NCI-H774 (cell line): ENCODE results near the gene PCMTD2.
"Not testable (repeated sequence)": the region's sequence is repeated elsewhere in the genome, so short reads cannot be mapped to it uniquely, and the experiment has no call there.

Experiments
- DNase-seq: peaks from one replicate; lab custom pipeline; 2025; lab: John Stamatoyannopoulos, UW

PCMTD2 gene

DNA sequence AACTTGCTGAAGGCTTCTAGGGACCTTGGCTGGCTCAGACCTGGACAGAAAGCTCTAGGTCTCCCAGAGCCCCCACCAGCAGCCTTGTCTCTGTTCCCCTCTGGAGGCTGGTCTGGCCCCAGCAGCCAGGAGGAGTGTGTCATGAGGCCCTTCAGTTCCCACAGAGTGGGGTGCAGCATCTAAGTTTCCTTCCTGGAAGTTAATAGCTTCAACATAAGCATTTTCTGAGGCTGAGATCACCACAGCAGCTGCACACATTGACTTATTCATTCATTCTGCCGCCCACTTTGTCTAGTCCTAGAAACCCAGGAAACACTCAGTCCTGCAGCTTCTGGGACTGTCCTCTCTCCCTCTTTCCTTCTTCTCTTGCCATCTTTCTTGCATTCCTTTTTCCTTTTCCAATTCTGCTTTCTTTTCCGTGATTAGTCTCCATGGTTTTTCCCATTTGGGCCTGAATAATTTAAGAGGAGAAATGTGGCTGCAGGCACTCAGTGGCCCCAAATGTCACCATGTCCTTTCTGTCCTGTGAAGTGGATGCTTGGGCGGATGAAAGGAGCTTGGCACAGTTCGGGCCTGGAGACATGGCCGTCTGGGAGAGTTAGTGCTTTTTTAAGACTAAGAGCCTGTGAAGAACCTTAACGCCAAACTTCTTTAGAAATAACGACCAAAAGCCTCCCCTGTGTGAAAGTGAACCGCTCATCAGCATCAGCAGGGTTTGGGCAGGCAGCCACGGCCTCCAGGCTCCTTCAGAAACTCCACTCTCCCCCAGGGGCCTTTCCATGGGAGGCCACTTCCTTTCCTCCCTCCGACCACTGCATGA is 31.0 kb upstream of the PCMTD2 start:
- DNase-seq, result no peak

DNA sequence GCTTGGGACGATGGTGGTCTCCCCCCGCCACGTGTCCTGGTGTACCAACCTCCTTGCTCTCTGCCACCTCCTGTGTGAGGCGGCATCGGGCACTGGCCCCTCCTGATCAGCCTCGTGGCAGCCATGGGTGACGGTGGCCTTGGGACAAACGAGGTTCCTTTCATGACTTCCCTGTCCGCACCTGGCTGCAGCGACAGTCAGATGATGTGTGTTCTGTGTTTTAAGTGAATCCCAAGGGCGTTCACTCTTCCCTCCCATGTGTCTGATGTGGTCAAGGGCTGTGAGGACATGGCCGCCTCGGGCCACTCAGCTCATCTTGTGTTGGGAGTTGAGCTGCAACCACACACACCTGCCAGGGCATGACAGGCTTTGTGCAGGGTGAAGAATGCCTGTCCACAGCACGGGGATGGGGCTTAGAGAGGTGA is 30.4 kb upstream of the PCMTD2 start:
- no peak for DNase-seq

DNA sequence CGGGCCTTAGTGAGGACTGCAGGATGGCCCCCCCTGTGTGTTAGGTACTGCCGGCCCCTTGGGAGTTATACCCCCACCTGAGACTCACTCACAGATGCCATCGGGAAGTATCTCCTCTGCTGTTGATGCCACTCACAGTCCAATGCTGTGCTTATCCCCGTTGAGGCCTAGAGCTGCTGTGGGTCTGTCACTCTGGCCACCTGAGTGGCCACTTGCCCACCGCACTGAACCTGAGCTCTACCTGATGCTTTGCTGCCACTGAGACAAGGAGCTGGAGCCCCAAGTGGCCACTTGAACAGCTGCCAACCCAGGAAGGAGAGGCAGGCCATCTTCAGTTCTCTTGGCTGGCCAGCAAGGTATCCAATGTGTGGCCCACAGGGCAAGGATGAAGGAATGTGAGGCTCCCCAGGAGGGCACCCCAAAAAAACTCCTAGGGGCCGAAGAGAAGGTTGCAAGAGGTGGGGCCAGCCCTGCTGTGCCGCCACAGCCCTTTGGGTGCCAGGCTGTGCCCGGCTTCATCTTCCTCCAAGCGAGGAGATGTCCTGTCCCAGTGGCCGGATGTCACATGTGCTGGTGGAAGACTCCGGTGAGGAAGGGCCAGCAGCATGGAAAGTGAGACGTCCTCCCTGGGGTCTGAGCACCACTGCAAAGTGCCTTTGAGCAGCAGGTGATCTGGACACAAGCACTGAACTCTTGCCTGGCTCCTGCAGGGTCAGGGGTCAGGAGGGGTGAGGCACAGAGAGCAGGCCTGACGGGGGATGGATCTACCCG is 29.5 kb upstream of the PCMTD2 start:
- DNase-seq, result no peak

GRCh38 chr20:64226686-64227580 is 28.6 kb upstream of the PCMTD2 start:
- no peak for DNase-seq

GRCh38 chr20:64228086-64228653 is 27.4 kb upstream of the PCMTD2 start:
- no peak for DNase-seq

DNA sequence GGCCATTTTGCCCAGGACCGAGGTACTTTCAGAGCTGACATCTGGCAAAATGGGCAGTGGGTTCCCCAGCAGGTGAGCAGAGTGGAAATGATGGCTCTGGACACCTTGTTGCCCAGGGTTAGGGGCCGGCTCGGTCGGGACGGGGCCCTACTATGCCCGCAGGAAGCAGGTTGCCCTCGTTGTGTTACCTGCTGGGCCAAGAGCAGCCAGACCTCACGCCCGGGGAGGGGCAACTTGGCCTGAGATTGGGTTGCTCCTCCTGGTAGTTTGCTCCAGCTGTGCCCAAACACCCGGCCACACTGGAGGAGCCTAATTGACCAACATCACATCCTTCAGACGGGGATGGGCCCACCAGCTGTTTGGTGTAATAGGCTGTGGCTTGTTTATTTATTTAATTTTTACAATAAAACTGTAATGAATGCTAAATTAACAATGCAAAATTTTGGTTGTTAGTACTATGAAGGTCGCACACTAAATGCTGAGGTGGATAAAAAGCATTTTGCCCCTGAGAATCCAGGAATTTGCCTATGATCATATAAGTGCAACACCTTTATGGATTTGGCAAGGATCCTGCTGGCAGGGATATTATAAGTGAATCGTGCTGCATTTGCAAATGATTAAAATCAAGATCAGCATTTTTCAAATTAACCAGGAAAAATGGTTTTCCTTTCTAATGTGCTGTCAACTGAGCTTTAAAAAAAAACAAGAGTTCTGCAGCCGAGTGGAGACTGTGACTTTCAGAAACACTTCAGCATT is 26.6 kb upstream of the PCMTD2 start:
- no peak for DNase-seq

DNA sequence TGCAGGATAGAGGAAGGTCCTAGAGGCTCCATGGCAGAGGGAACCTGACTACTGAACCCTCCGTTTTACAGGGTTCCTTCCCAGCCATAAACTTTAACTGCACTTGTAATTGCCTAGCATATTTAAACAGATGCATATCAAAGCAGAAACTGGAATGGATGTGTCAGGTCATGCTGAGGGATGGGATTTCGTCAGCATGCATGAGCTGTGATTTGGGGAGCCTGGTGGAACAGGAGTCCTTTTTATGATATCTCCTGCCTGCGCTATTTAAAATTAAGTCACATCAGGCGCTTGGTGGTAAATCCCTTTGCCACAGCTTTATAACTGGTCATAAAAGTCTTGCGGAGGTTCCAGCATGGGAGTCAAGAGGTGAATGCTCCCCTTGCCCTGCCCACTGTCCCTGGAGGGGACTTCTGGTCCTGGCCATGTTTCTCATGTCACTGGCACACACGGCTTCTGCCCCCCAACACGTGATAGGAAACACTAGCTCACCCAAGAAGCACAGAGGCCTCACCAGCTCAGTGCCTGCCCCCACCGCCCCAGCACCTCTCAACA is 26.0 kb upstream of the PCMTD2 start:
- no peak for DNase-seq

DNA sequence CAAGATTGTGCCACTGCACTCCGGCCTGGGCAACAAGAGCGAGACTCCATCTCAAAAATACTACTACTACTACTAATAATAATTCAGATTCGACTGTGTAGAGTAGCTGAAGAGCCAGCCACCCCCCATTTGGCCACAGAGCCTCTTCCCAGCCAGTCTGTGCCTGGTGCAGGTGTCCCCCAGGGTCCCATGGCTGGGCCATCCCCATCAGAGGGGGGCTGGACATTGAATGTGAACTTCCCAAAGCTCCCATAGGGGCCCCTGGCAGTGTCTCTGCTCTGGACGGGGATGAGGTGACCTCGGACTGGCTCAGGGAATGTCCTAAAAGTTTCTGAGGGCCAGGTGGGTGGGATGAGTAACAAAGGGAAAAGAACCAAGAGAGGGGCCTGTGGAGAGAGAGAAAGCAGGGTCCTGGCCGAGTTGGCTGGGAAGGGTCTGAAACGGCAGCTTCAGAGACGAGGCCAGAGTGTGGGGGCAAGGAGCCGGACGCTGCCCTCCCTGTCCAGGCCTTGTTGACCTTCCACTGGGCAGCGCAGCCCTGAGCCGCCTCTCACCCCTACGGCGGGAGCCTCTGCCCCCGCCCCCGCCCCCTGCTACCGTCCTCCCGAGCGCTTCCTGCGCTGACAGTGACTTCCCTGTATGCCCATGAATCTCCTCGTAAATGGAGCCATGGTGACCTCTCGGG is 24.9 kb upstream of the PCMTD2 start:
- no peak for DNase-seq

DNA sequence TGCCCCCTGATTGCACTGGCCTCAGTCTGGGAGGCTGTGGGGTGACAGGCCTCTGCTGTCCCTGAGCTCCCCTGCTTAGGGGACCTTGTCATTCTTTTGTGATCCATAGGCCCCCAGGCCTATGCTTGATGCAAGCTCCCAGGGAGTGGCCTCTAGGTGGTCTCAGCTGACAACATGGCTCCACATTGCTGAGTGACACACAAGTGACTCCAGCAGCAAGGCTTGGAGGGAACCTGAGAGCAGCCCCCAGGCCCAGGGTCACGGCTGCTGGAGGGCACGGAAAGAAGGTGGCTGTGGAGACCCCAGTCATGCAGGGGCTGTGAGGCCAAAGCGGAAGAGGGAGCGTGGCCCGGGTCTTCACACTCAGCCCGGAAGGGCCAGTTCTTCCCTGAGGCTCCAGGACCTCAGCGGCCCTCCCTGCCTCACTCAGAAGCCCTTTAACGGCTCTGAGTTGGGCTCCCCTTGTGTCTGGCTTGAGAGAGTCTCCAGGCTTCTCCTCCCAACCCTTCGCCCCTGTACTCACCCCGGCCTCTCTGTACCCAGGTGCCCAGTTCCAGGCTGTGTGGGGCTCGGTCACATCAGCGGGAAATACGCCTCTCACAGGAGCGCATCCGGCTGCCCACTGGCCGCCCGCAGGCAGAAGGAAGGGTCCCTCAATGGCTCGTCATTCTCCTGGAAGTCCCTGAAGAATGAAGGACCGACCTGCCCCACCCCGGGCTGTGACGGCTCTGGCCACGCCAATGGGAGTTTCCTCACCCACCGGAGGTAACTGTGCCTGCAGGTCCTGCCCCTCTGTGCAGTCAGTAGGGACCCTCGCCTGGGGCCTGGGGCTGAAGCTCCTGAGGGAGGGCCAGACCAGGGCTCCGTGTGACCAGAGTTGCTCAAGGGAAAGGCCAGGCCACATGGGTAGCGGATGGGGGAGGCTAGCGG is 23.7 kb upstream of the PCMTD2 start:
- no peak for DNase-seq

GRCh38 chr20:64232794-64233193 is 22.8 kb upstream of the PCMTD2 start:
- peak; percentile 62 for DNase-seq

GRCh38 chr20:64233725-64234124 is 21.8 kb upstream of the PCMTD2 start:
- DNase-seq, result no peak

DNA sequence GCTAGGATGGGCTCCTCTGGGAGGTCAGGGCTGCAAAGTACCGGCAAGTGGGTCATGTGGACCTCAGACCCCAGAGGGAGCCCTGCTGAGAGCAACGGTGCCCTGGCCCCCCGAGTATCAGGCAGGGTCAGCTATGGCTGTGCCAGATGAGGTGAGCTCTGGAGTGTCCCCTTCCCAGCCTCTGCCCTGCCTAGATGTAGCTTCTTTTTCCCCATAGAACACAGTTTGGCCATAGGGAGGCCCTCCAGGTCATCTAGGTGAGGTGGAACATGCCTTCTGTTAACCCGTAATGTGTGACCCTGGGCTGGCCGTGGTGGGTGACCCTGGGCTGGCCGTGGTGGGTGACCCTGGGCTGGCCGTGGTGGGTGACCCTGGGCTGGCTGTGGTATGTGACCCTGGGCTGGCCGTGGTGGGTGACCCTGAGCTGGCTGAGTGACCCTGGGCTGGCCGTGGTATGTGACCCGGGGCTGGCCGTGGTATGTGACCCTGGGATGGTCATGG is 21.2 kb upstream of the PCMTD2 start:
- DNase-seq, result no peak

GRCh38 chr20:64234921-64235565 is 20.5 kb upstream of the PCMTD2 start:
- DNase-seq, result not testable (repeated sequence)

- no peak for DNase-seq
Observed at GRCh38 chr20:64236137-64237088, 19.1 kb upstream of the PCMTD2 start.

DNA sequence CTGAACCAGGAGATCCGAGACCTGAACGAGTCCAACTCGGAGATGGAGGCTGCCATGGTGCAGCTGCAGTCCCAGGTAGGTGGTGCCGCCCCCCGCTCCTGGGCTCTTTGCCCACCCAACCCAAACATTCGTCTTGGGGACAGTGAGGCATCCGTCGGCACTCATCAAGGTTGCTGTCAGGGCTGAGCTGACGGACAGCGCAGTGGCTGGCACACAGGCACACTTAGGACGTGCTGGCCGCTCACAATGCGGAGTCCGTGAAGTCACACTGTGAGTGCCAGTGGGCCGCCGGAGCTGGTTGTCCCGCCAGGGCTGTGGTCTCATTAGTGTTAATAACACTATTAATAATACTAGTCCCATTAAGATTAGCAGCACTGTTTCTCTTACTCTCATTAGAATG is 18.2 kb upstream of the PCMTD2 start:
- DNase-seq, result no peak

DNA sequence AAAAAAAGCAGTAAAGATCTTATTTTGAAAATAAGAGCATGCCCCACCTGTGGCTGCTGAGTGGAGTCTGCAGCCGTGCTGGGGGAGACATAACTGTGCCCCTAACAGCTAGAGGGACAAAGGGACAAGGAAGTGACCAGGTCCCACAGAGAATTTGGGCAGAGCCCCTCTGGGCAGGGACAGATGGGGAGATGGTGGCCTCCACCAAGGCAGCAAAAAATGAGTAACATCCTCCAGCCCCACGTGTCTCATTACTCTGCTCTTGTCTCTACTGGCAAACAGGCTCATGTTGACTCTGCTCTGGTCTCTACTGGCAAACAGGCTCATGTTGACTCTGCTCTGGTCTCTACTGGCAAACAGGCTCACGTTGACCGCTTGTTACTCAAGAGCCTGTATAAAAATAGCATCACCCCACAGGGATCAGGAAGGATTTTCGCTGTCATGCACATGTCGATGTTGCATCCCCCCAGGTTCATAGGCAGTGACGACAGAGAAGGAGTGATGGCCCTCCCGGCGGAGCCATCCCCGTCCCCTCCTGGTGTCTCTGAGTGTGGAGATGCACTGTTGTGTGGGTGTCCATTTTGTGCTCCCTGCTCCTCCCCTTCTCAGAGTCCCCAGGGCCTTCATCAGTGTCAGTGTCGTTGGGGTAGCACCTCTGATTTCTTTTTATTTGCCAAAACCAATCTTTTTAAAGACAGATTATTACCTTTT is 17.3 kb upstream of the PCMTD2 start:
- no peak for DNase-seq
